GM06990 (cell line): ENCODE measurements around the gene NDUFAF5.

Source experiments
- DNase-seq: peaks from one replicate; pipeline ENCODE4 v3.0.0-alpha.2; 2011; ENCODE audit not compliant: insufficient read length; ENCODE audit errors: extremely low read depth
- H3K27me3 ChIP-seq: replicated peaks from 2 replicates; pipeline ENCODE4 v1.6.0; 2011; ENCODE audit warnings: low read length; ENCODE audit not compliant: control insufficient read depth, insufficient read depth
- H3K36me3 ChIP-seq: 2 replicates; pipeline ENCODE4 v1.5.1; 2011; ENCODE audit warnings: low read length; ENCODE audit not compliant: control insufficient read depth, insufficient read depth
- H3K4me3 ChIP-seq: replicated peaks from 2 replicates; pipeline ENCODE4 v1.5.1; 2011; ENCODE audit warnings: low read depth, mild to moderate bottlenecking, control low read depth, low read length
- TF ChIP-seq, protein P1 (sequence below): IDR thresholded peaks from 2 replicates; pipeline ENCODE4 v1.5.1; 2011; ENCODE audit warnings: low read length, control low read depth, mild to moderate bottlenecking, inconsistent platforms; ENCODE audit not compliant: insufficient read depth, poor library complexity, severe bottlenecking

The NDUFAF5 gene

DNA sequence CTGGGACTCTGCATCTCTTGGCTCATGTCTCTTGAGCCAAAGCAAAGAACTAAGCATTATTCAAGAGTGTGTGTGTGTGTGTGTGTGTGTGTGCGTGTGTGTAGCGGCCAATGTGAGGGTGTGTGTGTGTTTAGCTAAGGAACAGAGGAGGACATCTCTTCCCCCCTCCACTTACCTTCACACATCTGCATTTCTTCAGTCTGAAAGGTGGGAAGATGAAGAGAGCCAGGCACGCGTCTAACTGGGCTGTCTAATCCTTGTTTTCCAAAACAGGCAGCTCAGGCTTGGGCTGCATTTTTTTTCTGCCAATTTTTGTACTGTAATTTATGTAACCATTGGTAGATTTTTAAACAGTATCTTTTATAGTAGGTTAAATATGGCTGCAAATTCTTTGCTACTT, 59.5 kb downstream of the NDUFAF5 start:
- H3K36me3 ChIP-seq: no peaks in the 10 kb centered on the region
- TF ChIP-seq, protein P1, sequence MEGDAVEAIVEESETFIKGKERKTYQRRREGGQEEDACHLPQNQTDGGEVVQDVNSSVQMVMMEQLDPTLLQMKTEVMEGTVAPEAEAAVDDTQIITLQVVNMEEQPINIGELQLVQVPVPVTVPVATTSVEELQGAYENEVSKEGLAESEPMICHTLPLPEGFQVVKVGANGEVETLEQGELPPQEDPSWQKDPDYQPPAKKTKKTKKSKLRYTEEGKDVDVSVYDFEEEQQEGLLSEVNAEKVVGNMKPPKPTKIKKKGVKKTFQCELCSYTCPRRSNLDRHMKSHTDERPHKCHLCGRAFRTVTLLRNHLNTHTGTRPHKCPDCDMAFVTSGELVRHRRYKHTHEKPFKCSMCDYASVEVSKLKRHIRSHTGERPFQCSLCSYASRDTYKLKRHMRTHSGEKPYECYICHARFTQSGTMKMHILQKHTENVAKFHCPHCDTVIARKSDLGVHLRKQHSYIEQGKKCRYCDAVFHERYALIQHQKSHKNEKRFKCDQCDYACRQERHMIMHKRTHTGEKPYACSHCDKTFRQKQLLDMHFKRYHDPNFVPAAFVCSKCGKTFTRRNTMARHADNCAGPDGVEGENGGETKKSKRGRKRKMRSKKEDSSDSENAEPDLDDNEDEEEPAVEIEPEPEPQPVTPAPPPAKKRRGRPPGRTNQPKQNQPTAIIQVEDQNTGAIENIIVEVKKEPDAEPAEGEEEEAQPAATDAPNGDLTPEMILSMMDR: no peak
- no peak for DNase-seq
- H3K27me3 ChIP-seq: no peaks in the 10 kb centered on the region; the same call in none of the 2 replicates
- H3K4me3 ChIP-seq: no peak overlapping the region

DNA sequence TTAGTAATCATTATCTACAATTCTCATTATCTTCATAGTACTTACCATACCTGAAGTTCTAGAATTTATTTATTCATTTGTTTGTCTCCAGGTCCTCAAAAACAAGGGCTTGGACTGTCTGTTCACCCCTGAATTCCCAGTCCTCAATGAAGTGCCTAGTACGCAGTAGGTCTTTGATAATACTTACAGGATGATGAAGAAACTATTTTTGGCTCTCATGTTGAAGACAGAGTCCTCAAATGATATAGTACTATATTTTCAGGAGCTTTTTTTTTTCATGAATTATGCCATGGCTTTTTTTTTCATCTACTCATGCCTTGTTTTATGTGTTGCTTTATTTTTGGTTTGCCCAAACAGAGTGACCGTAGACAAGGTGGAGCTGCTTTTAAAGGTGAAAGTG, 66.5 kb downstream of the NDUFAF5 start:
- TF ChIP-seq, protein P1: no peak
- Histone ChIP-seq H3K27me3 (no peaks in the 10 kb centered on the region), H3K4me3 (no peak overlapping the region), H3K36me3 (no peaks in the 10 kb centered on the region)
- DNase-seq: no peak

DNA sequence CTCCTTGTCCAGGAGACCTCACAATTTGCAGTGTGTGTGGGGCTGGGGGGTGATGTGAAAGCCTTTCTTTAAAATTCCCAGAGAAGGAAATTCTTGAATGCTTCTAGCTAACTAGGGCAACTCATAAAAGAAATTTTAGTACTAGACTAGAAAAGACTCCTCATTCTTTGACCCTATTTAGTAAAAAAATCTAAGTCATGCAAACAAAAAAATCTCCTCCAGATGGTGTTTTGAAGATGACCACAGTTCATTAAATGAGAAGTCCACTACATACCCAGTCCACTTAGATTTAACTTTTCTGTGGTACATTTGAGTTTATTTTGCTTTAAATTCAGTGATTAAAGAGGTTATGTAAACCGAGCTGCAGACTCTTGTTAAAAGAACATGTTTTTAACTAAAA, 67.5 kb downstream of the NDUFAF5 start:
- H3K36me3 ChIP-seq: no peaks in the 10 kb centered on the region
- no peak overlapping the region for H3K4me3 ChIP-seq
- H3K27me3 ChIP-seq: no peaks in the 10 kb centered on the region
- TF ChIP-seq, protein P1: no peak
- no peak for DNase-seq

DNA sequence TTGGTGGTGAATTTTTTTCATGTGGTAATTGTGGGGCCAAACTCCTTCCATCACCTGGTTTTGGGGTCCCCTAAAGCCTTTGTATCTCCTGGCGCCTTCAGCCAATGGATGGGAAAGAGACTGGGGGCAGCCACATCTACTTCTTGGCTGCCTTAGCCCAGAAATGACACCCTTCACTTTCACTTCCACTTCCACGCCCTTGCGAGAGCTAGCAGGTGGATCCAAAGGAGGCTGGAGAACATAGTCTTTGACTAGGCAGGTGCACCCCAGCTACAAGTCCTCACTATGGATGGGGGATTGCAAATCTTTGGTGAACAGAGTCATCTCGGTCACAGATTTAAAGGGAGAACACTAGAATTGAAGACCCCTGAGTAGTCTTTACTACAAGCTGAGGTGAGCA, 70.8 kb downstream of the NDUFAF5 start:
- DNase-seq: no peak
- TF ChIP-seq, protein P1: no peak
- no peaks in the 10 kb centered on the region for H3K36me3 ChIP-seq
- H3K27me3 ChIP-seq: no peaks in the 10 kb centered on the region
- H3K4me3 ChIP-seq: no peak overlapping the region

DNA sequence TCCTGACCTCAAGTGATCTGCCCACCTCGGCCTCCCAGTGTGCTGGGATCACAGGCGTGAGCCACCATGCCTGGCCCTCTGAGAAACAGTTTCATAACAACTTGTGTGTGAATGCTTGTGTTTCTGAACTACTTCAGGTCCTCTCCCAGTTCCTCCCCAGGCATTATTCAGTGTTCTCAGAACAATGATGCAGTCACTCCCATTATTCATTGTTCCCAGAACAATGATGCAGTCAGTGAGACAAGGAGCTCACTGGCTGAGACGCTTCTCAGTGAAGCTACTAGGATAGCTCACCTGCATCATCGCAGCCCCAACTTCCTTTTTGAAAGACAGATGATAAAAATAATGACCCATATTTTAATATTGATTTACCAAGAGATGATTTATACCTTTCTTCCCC, 71.5 kb downstream of the NDUFAF5 start:
- no peak for DNase-seq
- Histone ChIP-seq H3K36me3 (no peaks in the 10 kb centered on the region), H3K27me3 (no peaks in the 10 kb centered on the region), H3K4me3 (no peak overlapping the region)
- TF ChIP-seq, protein P1: no peak

DNA sequence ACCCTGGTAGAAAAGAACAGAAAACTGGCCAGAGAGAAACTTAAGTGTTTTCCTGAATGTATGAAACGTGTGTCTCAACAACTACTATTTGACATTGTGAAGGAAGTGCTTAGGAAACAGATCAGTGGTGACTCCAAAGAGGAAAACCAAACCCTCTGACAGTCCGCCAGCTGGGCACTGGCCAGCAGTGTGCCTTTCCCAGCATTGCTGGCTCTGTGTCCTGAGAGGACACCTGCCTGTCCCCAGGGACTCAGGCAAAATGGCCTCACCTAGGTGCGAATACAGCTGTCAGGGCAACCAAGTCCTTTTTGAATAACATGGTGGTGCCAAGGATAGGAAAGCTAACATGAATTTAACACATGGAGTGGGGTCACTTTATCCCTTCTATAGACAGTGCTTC, 72.5 kb downstream of the NDUFAF5 start:
- H3K36me3 ChIP-seq: no peaks in the 10 kb centered on the region
- no peak overlapping the region for H3K4me3 ChIP-seq
- TF ChIP-seq, protein P1: no peak
- no peaks in the 10 kb centered on the region for H3K27me3 ChIP-seq
- DNase-seq: no peak
